OCI-LY7 (cell line): ENCODE data around the gene NIT1. TPM values are rescaled to one million over a fixed set of nuclear protein-coding genes. Genes with fewer than 3 reads are reported as not detected.

Experiments
- BruUV-seq: library from RNA; stranded (reverse); fragments of 400-500 nt; replicated peaks from 2 replicates; lab custom pipeline; 2021; lab: Mats Ljungman, UMichigan
- CTCF ChIA-PET: fragments of 300-600 bp; sonication (Branson Sonifier 250); formaldehyde crosslinking; loops from one replicate; lab custom pipeline; 2022; ENCODE audit warnings: antibody characterized with exemption; ENCODE audit not compliant: unreplicated experiment; lab: Charles Lee
- POLR2A ChIA-PET: fragments of 300-600 bp; sonication (Branson Sonifier 250); formaldehyde crosslinking; loops from one replicate; lab custom pipeline; 2022; ENCODE audit warnings: antibody characterized with exemption; lab: Charles Lee
- DNase-seq: peaks from one replicate; pipeline ENCODE4 v3.0.0-alpha.2; 2015; ENCODE audit warnings: low spot score
- H2AFZ ChIP-seq: fragments of 200-600 bp; sonication (generic), shearing (Covaris generic); 2 replicates; pipeline ENCODE4 v1.6.1; 2014; ENCODE audit warnings: mild to moderate bottlenecking, antibody characterized with exemption, low read length, moderate library complexity
- H3K27ac ChIP-seq: fragments of 200-600 bp; sonication (generic); 2 replicates; pipeline ENCODE4 v1.5.1; 2014; ENCODE audit warnings: mixed run types, low read depth, mild to moderate bottlenecking, moderate library complexity, low read length, inconsistent platforms; ENCODE audit not compliant: poor library complexity, severe bottlenecking
- H3K36me3 ChIP-seq: fragments of 200-600 bp; sonication (generic); 2 replicates; pipeline ENCODE4 v1.6.1; 2014; ENCODE audit warnings: mild to moderate bottlenecking, antibody characterized with exemption, low read length, moderate library complexity, mixed read lengths; ENCODE audit not compliant: insufficient read depth
- H3K4me1 ChIP-seq: fragments of 200-600 bp; sonication (generic); 2 replicates; pipeline ENCODE4 v1.5.1; 2014; ENCODE audit warnings: mild to moderate bottlenecking, low read length; ENCODE audit not compliant: insufficient read depth, poor library complexity, severe bottlenecking
- H3K4me2 ChIP-seq: fragments of 200-600 bp; sonication (generic); 2 replicates; pipeline ENCODE4 v1.6.1; 2014; ENCODE audit warnings: mild to moderate bottlenecking, low read length
- H3K4me3 ChIP-seq: fragments of 200-600 bp; sonication (generic); 2 replicates; pipeline ENCODE4 v1.5.1; 2014; ENCODE audit warnings: mild to moderate bottlenecking, low read depth, low read length; ENCODE audit not compliant: poor library complexity, severe bottlenecking
- H3K79me2 ChIP-seq: fragments of 200-600 bp; sonication (generic); 2 replicates; pipeline ENCODE4 v1.6.1; 2016; ENCODE audit warnings: low read depth, mild to moderate bottlenecking, low read length, moderate library complexity, mixed read lengths; ENCODE audit not compliant: insufficient read depth
- H3K9me2 ChIP-seq: fragments of 200-600 bp; sonication (generic); 2 replicates; pipeline ENCODE4 v1.6.1; 2016; ENCODE audit warnings: mild to moderate bottlenecking, low read length, mixed read lengths; ENCODE audit not compliant: insufficient read depth
- H3K9me3 ChIP-seq: fragments of 200-600 bp; sonication (generic); 2 replicates; pipeline ENCODE4 v1.6.1; 2014; ENCODE audit warnings: mild to moderate bottlenecking, mixed run types, low read length, mixed read lengths
- H4K20me1 ChIP-seq: fragments of 200-600 bp; sonication (generic); 2 replicates; pipeline ENCODE4 v1.6.1; 2014; ENCODE audit warnings: mild to moderate bottlenecking, antibody characterized with exemption, low read length, moderate library complexity, mixed read lengths; ENCODE audit not compliant: insufficient read depth
- EZH2phosphoT487 ChIP-seq: fragments of 200-600 bp; sonication (generic); IDR thresholded peaks from 2 replicates; pipeline ENCODE4 v1.6.1; 2018; ENCODE audit warnings: low read depth, borderline replicate concordance, mild to moderate bottlenecking, mixed run types, antibody characterized with exemption, low read length, moderate library complexity, mixed read lengths
- intact Hi-C: fragments of 100-400 bp; cut with micrococcal nuclease; formaldehyde crosslinking; loops from one replicate; pipeline ENCODE4 v1.10.0; 2022; ENCODE audit not compliant: unreplicated experiment
- total RNA-seq, 2 experiments: library from RNA; depleted of rRNA in 1 of 2; stranded (reverse); fragments of >200 nt in 1 of 2; shearing (Covaris generic) in 1 of 2; gene quantifications; 2 replicates each; pipeline ENCODE4 v1.2.3, GENCODE V29; 2014 to 2022
- TF ChIP-seq, protein P1 (sequence below): fragments of 200-600 bp; sonication (generic); conservative IDR thresholded peaks from 2 replicates; pipeline ENCODE4 v1.5.1; 2014; ENCODE audit warnings: mild to moderate bottlenecking, antibody characterized with exemption, low read length, moderate library complexity, mixed read lengths

Gene NIT1
- total RNA-seq, 2 experiments from 2014 or later, result 42.7 to 46.5 TPM

DNA sequence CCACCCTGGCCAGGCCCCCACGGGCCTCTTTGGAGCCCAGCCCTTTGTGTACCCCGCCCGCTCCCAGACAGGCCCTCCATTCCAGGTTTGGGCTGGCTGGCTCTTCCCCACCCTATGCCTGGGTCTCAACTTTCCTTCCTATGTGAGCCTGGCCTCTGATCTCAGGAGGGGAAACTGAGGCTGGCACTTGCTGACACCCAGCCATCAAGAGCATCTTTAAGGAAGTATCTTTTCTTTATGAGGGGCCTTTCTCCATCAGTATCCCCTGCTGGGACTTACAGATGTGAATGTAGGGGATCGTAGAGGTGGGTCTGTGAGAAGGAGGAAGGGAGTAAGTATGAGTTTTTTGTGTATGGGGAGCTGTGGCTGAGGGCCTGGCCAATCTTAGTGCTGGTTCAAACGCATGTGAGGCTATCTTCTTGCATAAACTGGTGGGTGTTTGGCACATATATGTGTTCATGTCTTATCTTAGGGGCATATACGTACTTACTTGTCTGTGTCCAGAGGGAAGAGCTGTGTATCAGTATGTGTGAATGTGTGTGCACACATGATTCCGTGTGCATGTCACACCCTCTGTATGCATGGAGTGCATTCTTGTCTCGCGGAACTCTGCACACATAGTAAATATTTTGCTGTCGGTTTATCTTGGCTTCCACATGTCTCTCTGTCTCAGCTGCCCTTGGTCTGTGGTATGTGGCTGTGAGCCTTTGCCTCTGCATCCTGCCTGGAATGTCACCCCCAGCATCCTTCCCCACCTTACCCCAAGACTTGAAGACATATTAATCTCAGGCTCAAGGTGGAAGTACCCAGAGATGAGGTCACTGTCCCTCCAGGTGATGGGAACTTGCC, 33.9 kb upstream of the NIT1 start:
- no peaks in the 10 kb centered on the region for H3K79me2 ChIP-seq
- CTCF ChIA-PET, result no interaction called here

DNA sequence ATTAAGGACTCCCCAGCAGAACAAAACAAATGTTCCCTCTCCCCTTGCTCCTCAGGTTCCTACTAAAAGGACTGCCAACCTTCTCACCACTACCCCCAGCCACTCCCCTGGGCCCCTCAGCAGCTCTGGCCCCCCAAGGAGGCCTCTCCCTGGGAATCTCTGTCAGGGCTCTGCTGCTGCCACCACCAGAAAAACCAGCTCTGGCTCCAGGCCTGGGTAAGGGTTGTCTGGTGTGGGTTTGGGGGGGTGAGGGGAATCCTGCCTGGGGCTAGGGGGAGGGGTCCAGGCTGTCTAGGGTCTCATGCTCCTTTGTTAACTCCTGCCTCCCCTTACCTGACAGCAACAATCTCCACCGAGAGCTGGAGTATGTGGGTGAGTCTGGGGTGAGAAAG, 33.3 kb upstream of the NIT1 start:
- H4K20me1 ChIP-seq, result no peaks in the 10 kb centered on the region
- no peaks in the 10 kb centered on the region for H3K9me3 ChIP-seq
- no peak overlapping the region for H3K4me3 ChIP-seq
- no peak overlapping the region for H2AFZ ChIP-seq
- no peaks in the 10 kb centered on the region for H3K36me3 ChIP-seq
- no peak for DNase-seq
- H3K4me2 ChIP-seq, result no peak overlapping the region
- BruUV-seq, result no TSS peak
- H3K79me2 ChIP-seq, result no peaks in the 10 kb centered on the region
- intact Hi-C loops, result no loop called here
- no peak for TF ChIP-seq EZH2phosphoT487
- TF ChIP-seq, protein P1, sequence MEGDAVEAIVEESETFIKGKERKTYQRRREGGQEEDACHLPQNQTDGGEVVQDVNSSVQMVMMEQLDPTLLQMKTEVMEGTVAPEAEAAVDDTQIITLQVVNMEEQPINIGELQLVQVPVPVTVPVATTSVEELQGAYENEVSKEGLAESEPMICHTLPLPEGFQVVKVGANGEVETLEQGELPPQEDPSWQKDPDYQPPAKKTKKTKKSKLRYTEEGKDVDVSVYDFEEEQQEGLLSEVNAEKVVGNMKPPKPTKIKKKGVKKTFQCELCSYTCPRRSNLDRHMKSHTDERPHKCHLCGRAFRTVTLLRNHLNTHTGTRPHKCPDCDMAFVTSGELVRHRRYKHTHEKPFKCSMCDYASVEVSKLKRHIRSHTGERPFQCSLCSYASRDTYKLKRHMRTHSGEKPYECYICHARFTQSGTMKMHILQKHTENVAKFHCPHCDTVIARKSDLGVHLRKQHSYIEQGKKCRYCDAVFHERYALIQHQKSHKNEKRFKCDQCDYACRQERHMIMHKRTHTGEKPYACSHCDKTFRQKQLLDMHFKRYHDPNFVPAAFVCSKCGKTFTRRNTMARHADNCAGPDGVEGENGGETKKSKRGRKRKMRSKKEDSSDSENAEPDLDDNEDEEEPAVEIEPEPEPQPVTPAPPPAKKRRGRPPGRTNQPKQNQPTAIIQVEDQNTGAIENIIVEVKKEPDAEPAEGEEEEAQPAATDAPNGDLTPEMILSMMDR, result no peak
- POLR2A ChIA-PET, result interaction anchor here (1.2 kb wide), 1 partner anchor 13 kb away, joined by 3 read pairs; no protein-coding TSS in a partner anchor
- no peaks in the 10 kb centered on the region for H3K9me2 ChIP-seq
- H3K27ac ChIP-seq, result no peak overlapping the region
- CTCF ChIA-PET, result no interaction called here
- H3K4me1 ChIP-seq, result no peaks in the 10 kb centered on the region

More for the DNA sequence above, 33.9 kb upstream of the NIT1 start:
- TF ChIP-seq, protein P1, result no peak
- TF ChIP-seq EZH2phosphoT487, result no peak
- Histone ChIP-seq H4K20me1 (no peaks in the 10 kb centered on the region), H3K4me1 (no peaks in the 10 kb centered on the region), H3K27ac (no peak overlapping the region), H3K36me3 (no peaks in the 10 kb centered on the region), H3K4me2 (no peak overlapping the region), H3K9me2 (no peaks in the 10 kb centered on the region), H2AFZ (no peak overlapping the region), H3K9me3 (no peaks in the 10 kb centered on the region), H3K4me3 (no peak overlapping the region)
- POLR2A ChIA-PET, result interaction anchor here (1.2 kb wide), 1 partner anchor 13 kb away, joined by 3 read pairs; no protein-coding TSS in a partner anchor
- BruUV-seq, result no TSS peak
- intact Hi-C loops, result no loop called here
- DNase-seq, result no peak

DNA sequence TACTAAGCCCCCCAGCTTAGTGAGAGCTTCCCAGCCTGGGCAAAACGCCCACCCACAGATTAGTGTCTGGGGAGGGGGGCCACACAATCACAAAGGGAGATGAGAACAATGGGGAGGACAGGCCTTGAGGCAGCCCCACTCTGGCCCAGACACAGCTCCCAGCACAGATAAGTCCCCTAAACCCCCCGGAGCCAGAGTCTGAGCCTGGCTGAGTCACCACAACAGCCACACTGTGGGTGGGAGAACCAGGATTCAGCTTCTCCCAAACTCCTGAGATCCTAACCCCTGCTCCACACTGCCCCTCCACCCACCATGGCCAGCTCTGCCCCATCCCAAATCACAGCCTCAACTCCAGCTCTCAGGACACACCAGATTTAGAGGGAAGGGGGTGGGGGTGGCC, 32.7 kb upstream of the NIT1 start:
- no peak overlapping the region for H2AFZ ChIP-seq
- TF ChIP-seq, protein P1, result no peak
- TF ChIP-seq EZH2phosphoT487, result no peak
- POLR2A ChIA-PET, result interaction anchor here (1.2 kb wide), 1 partner anchor 14 kb away, joined by 3 read pairs; no protein-coding TSS in a partner anchor
- no peaks in the 10 kb centered on the region for H3K79me2 ChIP-seq
- H3K4me2 ChIP-seq, result no peak overlapping the region
- intact Hi-C loops, result no loop called here
- H3K27ac ChIP-seq, result no peak overlapping the region
- H3K4me3 ChIP-seq, result no peak overlapping the region
- no peaks in the 10 kb centered on the region for H3K36me3 ChIP-seq
- no peaks in the 10 kb centered on the region for H3K4me1 ChIP-seq
- no peaks in the 10 kb centered on the region for H4K20me1 ChIP-seq
- H3K9me3 ChIP-seq, result no peaks in the 10 kb centered on the region
- no TSS peak for BruUV-seq
- no peak for DNase-seq
- CTCF ChIA-PET, result no interaction called here
- no peaks in the 10 kb centered on the region for H3K9me2 ChIP-seq
